Osteocyte (in vitro differentiated cells): ENCODE measurements around the gene MTHFS. TPM values are rescaled to one million over a fixed set of nuclear protein-coding genes. Genes with fewer than 3 reads are reported as not detected.
"Not testable (repeated sequence)": the region's sequence is repeated elsewhere in the genome, so short reads cannot be mapped to it uniquely, and the experiment has no call there.

Experiments used
- DNase-seq: peaks from one replicate; pipeline ENCODE4 v3.0.0; 2021; ENCODE audit warnings: mixed read lengths; ENCODE audit not compliant: unreplicated experiment; ENCODE audit errors: extremely low spot score
- H3K27ac Mint-ChIP-seq: one replicate; pipeline ENCODE4 v1.8.0; 2021; ENCODE audit warnings: mild to moderate bottlenecking, mixed read lengths; ENCODE audit not compliant: unreplicated experiment
- H3K27me3 Mint-ChIP-seq: one replicate; pipeline ENCODE4 v1.8.0; 2021; ENCODE audit warnings: mixed read lengths; ENCODE audit not compliant: unreplicated experiment
- H3K36me3 Mint-ChIP-seq: one replicate; pipeline ENCODE4 v1.8.0; 2021; ENCODE audit warnings: mixed read lengths; ENCODE audit not compliant: unreplicated experiment
- H3K4me1 Mint-ChIP-seq: one replicate; pipeline ENCODE4 v1.8.0; 2021; ENCODE audit warnings: mixed read lengths; ENCODE audit not compliant: unreplicated experiment
- H3K4me3 Mint-ChIP-seq: one replicate; pipeline ENCODE4 v1.8.0; 2021; ENCODE audit warnings: mild to moderate bottlenecking, moderate library complexity, mixed read lengths; ENCODE audit not compliant: unreplicated experiment
- H3K9me3 Mint-ChIP-seq: one replicate; pipeline ENCODE4 v1.8.0; 2021; ENCODE audit warnings: mixed read lengths; ENCODE audit not compliant: unreplicated experiment
- total RNA-seq: library from RNA; stranded (reverse); gene quantifications from 2 replicates; pipeline ENCODE4 v1.2.1, GENCODE V29; 2021
- TF ChIP-seq, protein P1 (sequence below): fragments of 200-600 bp; sonication (generic); IDR thresholded peaks from 2 replicates; pipeline ENCODE4 v1.5.0; 2021; ENCODE audit warnings: antibody characterized with exemption, mild to moderate bottlenecking, moderate library complexity

The MTHFS gene
- total RNA-seq, 1 donor from 2014 or later = 12.0 TPM

DNA sequence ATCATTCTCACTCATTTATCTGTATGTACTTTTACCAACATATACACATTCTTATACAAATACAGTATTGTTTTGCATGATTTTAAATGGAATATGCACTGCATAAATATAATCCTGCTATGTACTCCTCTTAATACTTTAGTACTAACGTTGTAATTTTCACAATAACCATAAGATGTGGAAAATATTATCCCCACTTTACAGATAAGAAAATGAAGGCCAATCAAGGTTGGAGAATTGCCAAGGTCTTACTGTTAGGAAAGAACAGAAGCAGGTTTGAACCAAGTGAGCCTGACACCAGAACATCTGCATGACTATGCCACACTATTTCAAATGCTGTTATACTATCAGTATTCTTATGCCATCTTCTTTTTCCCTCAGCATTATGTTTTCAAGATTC lies 41.3 kb upstream of the MTHFS start:
- Mint-ChIP-seq H3K4me3 (no peak overlapping the region), H3K9me3 (no peaks in the 10 kb centered on the region), H3K27me3 (peaks cover 8% of the 10 kb centered on the region), H3K36me3 (no peaks in the 10 kb centered on the region), H3K4me1 (peaks cover 12% of the 10 kb centered on the region), H3K27ac (no peak overlapping the region)
- no peak for DNase-seq
- TF ChIP-seq, protein P1, sequence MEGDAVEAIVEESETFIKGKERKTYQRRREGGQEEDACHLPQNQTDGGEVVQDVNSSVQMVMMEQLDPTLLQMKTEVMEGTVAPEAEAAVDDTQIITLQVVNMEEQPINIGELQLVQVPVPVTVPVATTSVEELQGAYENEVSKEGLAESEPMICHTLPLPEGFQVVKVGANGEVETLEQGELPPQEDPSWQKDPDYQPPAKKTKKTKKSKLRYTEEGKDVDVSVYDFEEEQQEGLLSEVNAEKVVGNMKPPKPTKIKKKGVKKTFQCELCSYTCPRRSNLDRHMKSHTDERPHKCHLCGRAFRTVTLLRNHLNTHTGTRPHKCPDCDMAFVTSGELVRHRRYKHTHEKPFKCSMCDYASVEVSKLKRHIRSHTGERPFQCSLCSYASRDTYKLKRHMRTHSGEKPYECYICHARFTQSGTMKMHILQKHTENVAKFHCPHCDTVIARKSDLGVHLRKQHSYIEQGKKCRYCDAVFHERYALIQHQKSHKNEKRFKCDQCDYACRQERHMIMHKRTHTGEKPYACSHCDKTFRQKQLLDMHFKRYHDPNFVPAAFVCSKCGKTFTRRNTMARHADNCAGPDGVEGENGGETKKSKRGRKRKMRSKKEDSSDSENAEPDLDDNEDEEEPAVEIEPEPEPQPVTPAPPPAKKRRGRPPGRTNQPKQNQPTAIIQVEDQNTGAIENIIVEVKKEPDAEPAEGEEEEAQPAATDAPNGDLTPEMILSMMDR = no peak

DNA sequence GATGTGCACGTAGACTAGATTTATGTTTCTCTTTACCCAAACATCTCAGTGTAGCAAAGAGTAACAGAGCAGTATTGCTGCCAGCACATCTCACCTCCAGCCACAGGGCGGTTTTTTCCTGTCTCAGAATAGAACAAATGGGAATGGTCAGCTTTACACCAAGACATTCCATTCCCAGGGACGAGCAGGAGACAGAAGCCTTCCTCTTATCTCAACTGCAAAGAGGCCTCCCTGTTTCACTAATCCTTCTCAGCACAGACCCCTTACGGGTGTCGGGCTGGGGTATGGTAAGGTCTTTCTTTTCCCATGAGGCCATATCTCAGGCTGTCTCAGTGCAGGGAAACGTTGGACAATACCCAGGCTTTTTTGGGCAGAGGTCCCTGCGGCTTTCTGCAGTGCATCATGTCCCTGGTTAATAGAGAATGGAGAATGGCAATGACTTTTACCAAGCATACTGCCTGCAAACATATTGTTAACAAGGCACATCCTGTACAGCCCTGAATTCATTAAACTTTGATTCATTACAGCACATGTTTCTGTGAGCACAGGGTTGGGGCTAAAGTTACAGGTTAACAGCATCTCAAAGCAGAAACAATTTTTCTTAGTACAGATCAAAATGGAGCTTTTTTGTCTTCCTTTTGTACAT lies 38.9 kb upstream of the MTHFS start:
- H3K4me1 Mint-ChIP-seq, H3K36me3 Mint-ChIP-seq, DNase-seq: not testable (repeated sequence)

DNA sequence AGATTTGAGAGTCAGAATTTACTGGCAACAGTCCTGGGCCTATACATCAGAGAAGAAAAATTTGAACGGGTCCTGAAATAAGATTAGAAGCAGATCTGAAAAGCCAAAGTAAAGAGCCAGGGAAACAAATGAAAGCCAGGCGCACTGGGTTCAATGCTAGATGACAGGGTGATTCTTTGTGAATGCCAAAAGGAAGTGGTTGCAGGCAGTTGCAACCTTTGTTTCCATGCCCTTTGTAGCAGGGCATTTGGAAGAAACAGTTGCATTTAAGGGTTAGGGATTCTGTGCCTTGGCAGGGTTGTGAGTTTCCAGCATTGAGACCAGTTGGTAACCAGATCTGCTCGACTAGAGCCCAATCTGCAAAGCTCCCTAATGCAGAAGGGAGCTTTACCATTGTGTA lies 36.4 kb upstream of the MTHFS start:
- peaks cover 27% of the 10 kb centered on the region for H3K27me3 Mint-ChIP-seq
- TF ChIP-seq, protein P1 = no peak
- no peak for DNase-seq
- no peaks in the 10 kb centered on the region for H3K4me1 Mint-ChIP-seq
- no peak overlapping the region for H3K4me3 Mint-ChIP-seq
- no peaks in the 10 kb centered on the region for H3K9me3 Mint-ChIP-seq
- no peaks in the 10 kb centered on the region for H3K36me3 Mint-ChIP-seq
- H3K27ac Mint-ChIP-seq = no peak overlapping the region

More for the DNA sequence above, 38.9 kb upstream of the MTHFS start:
- H3K27ac Mint-ChIP-seq, H3K9me3 Mint-ChIP-seq, H3K4me3 Mint-ChIP-seq: not testable (repeated sequence)
- peaks cover 17% of the 10 kb centered on the region for H3K27me3 Mint-ChIP-seq

DNA sequence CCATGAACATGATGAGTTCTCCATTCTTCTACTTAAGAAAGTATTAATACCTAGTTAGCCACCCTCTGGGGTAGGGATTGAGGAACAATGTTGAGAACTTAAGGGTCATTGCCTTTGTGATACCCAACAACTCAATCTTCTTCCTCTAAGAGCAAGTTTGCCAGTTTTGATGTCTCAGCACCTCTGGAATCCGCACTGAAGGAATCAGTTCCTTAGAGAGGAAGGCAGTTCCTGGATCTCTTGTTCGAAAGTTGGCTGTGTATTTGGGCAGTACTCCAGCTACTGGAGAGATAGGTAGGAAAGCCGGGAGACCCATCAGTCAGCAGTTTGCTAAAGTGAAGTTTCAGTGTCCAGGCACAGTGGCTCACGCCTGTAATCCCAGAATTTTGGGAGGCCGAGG lies 35.6 kb upstream of the MTHFS start:
- Mint-ChIP-seq H3K4me1 (no peaks in the 10 kb centered on the region), H3K36me3 (no peaks in the 10 kb centered on the region), H3K9me3 (no peaks in the 10 kb centered on the region), H3K27ac (no peak overlapping the region), H3K27me3 (peaks cover 27% of the 10 kb centered on the region), H3K4me3 (no peak overlapping the region)
- TF ChIP-seq, protein P1 = no peak
- no peak for DNase-seq

DNA sequence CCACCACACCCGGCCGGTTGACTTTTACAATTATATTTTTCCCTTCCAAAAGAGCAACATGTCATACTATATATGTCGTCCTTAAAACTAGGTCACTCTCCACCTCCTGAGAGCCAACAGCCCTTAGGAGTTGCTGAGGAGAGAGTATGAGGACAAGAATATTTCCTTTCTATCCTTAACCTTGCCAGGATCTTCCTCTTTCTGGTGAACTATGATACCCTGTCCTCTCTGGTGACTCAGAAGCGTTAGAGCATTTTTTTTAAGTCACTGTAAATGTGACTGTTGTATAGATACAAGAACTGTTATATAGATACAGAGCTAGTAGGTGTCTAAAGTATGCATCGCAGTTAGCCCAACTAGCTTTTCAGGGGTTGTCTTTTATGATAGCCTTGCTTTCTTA lies 33.7 kb upstream of the MTHFS start:
- Mint-ChIP-seq H3K4me1 (no peaks in the 10 kb centered on the region), H3K27me3 (peaks cover 27% of the 10 kb centered on the region), H3K9me3 (no peaks in the 10 kb centered on the region), H3K27ac (no peak overlapping the region), H3K4me3 (no peak overlapping the region), H3K36me3 (no peaks in the 10 kb centered on the region)
- TF ChIP-seq, protein P1 = no peak
- DNase-seq = no peak
